Testis (tissue), 2 donors: ENCODE data around the gene CAMK2D.

ENCODE experiments used
- POLR2A ChIP-seq: fragments of 450-650 bp; IDR thresholded peaks from one replicate; pipeline ENCODE4 v1.6.1; 2017; ENCODE audit warnings: antibody characterized with exemption, mild to moderate bottlenecking, moderate library complexity
- TF ChIP-seq, protein P1 (sequence below), 3 experiments: fragments of 450-650 bp in 2 of 3; fragments of 200-600 bp in 1 of 3; sonication (generic) in 1 of 3; IDR thresholded peaks; one replicate each; pipeline ENCODE4 v1.5.1; 2016 to 2019; ENCODE audit warnings: antibody characterized with exemption in 3 of 3, mild to moderate bottlenecking in 2 of 3, moderate library complexity in 1 of 3

DNA sequence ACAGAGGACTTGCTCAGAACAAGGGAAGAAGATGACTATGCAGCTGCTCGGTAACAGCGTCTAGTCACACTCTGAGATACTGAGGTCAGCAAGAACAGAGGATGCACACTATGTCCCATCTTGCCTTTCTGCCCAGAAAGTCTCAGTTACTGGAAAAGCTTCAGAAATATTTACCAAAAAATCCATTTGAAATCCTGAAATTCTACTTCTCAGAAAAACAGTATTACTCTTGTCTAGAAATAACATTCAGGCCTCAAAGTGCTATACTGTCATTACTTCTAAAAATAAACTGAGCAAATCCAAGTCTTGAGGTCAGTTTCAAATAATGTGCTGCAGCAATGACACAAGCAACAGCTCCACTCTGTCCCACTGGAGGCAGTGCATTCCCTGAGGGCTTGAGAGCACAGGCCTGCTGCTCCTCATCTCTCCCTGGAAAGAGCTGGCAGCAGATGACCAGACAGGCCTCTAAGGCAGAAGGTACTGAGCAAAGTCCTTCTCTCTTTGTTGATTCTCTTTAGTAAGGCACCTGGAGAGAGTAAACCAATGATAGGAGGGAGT is 76.9 kb downstream of the CAMK2D start:
- TF ChIP-seq POLR2A: no peak
- TF ChIP-seq, protein P1, sequence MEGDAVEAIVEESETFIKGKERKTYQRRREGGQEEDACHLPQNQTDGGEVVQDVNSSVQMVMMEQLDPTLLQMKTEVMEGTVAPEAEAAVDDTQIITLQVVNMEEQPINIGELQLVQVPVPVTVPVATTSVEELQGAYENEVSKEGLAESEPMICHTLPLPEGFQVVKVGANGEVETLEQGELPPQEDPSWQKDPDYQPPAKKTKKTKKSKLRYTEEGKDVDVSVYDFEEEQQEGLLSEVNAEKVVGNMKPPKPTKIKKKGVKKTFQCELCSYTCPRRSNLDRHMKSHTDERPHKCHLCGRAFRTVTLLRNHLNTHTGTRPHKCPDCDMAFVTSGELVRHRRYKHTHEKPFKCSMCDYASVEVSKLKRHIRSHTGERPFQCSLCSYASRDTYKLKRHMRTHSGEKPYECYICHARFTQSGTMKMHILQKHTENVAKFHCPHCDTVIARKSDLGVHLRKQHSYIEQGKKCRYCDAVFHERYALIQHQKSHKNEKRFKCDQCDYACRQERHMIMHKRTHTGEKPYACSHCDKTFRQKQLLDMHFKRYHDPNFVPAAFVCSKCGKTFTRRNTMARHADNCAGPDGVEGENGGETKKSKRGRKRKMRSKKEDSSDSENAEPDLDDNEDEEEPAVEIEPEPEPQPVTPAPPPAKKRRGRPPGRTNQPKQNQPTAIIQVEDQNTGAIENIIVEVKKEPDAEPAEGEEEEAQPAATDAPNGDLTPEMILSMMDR (IDR thresholded peaks at IDR 0.05): no peak
